DND-41 (cell line): ENCODE measurements around the gene ST8SIA3.

ENCODE experiments used
- ATAC-seq: fragments of 200-7000 bp; cut with Tn5 transposase; 3 replicates; pipeline ENCODE4 v1.9.1; 2021; ENCODE audit warnings: low read depth; ENCODE audit not compliant: insufficient read depth
- DNase-seq: peaks from one replicate; pipeline ENCODE4 v3.0.0-alpha.2; 2020
- H2AFZ ChIP-seq: 2 replicates; pipeline ENCODE4 v1.6.0; 2012; ENCODE audit warnings: low read depth, low read length
- H3K27ac ChIP-seq: 2 replicates; pipeline ENCODE4 v1.5.1; 2012; ENCODE audit warnings: low read length, inconsistent platforms
- H3K27me3 ChIP-seq: fragments of 200-600 bp; sonication (generic); 2 replicates; pipeline ENCODE4 v1.6.0; 2012; ENCODE audit warnings: low read length, mild to moderate bottlenecking, inconsistent platforms; ENCODE audit not compliant: insufficient read depth, poor library complexity
- H3K36me3 ChIP-seq: 2 replicates; pipeline ENCODE4 v1.5.1; 2012; ENCODE audit warnings: low read length, inconsistent platforms; ENCODE audit not compliant: insufficient read depth
- H3K4me1 ChIP-seq: 2 replicates; pipeline ENCODE4 v1.5.1; 2012; ENCODE audit warnings: mild to moderate bottlenecking, low read length; ENCODE audit not compliant: insufficient read depth
- H3K4me2 ChIP-seq: 2 replicates; pipeline ENCODE4 v1.6.0; 2012; ENCODE audit warnings: mild to moderate bottlenecking, moderate library complexity, low read length, inconsistent platforms; ENCODE audit not compliant: insufficient read depth
- H3K4me3 ChIP-seq, 2 experiments: fragments of 200-600 bp in 1 of 2; shearing (Covaris generic) in 1 of 2; 2 replicates each; pipeline ENCODE4 v1.5.1; 2012 to 2016; ENCODE audit warnings: inconsistent platforms in 2 of 2, low read length in 2 of 2, mild to moderate bottlenecking in 2 of 2, low read depth in 1 of 2, moderate library complexity in 1 of 2
- H3K79me2 ChIP-seq: 2 replicates; pipeline ENCODE4 v1.6.0; 2012; ENCODE audit warnings: low read length, inconsistent platforms; ENCODE audit not compliant: insufficient read depth
- H3K9ac ChIP-seq: 2 replicates; pipeline ENCODE4 v1.6.0; 2012; ENCODE audit warnings: low read depth, mild to moderate bottlenecking, inconsistent platforms, low read length, moderate library complexity
- H3K9me3 ChIP-seq: 2 replicates; pipeline ENCODE4 v1.5.1; 2012; ENCODE audit warnings: low read length, moderate library complexity, mild to moderate bottlenecking, inconsistent platforms; ENCODE audit not compliant: insufficient read depth, severe bottlenecking
- H4K20me1 ChIP-seq: 2 replicates; pipeline ENCODE4 v1.6.0; 2012; ENCODE audit warnings: low read length; ENCODE audit not compliant: insufficient read depth
- EZH2 ChIP-seq: IDR thresholded peaks from 3 replicates; pipeline ENCODE4 v1.6.1; 2012; ENCODE audit warnings: borderline replicate concordance, low read depth, mild to moderate bottlenecking, moderate library complexity, low read length, inconsistent platforms; ENCODE audit not compliant: severe bottlenecking
- TF ChIP-seq, protein P1 (sequence below): IDR thresholded peaks from 2 replicates; pipeline ENCODE4 v1.5.1; 2012; ENCODE audit warnings: borderline replicate concordance, low read length, moderate library complexity, mild to moderate bottlenecking; ENCODE audit not compliant: poor library complexity, severe bottlenecking; ENCODE audit errors: extremely low read depth

Gene ST8SIA3

DNA sequence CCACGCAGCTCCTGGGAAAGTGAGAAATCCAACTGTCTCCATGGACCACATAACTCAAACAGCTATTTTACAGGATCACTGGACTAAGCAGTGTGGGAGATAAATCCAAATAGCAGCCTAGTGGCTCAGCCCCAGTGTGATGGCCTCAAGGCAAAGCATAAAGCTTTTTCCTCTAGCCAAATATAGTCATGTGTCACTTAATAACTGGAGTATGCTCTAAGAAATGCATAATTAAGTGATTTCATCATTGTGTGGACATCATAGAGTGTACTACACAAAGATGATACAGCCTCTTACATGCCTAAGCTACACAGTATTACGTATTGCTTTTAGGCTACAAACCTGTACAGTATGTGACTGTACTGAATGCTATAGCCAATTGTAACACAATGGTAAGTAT, 31.8 kb upstream of the ST8SIA3 start:
- no peak overlapping the region for H3K9ac ChIP-seq
- ATAC-seq (no peak), DNase-seq (no peak)
- no peaks in the 10 kb centered on the region for H4K20me1 ChIP-seq
- no peak overlapping the region for H3K4me3 ChIP-seq
- H2AFZ ChIP-seq = no peak overlapping the region
- TF ChIP-seq, protein P1, sequence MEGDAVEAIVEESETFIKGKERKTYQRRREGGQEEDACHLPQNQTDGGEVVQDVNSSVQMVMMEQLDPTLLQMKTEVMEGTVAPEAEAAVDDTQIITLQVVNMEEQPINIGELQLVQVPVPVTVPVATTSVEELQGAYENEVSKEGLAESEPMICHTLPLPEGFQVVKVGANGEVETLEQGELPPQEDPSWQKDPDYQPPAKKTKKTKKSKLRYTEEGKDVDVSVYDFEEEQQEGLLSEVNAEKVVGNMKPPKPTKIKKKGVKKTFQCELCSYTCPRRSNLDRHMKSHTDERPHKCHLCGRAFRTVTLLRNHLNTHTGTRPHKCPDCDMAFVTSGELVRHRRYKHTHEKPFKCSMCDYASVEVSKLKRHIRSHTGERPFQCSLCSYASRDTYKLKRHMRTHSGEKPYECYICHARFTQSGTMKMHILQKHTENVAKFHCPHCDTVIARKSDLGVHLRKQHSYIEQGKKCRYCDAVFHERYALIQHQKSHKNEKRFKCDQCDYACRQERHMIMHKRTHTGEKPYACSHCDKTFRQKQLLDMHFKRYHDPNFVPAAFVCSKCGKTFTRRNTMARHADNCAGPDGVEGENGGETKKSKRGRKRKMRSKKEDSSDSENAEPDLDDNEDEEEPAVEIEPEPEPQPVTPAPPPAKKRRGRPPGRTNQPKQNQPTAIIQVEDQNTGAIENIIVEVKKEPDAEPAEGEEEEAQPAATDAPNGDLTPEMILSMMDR = no peak
- no peak for TF ChIP-seq EZH2
- H3K9me3 ChIP-seq = no peaks in the 10 kb centered on the region
- H3K4me1 ChIP-seq = no peaks in the 10 kb centered on the region
- H3K36me3 ChIP-seq = no peaks in the 10 kb centered on the region
- H3K27me3 ChIP-seq = no peaks in the 10 kb centered on the region
- H3K27ac ChIP-seq = no peak overlapping the region
- no peaks in the 10 kb centered on the region for H3K79me2 ChIP-seq
- H3K4me2 ChIP-seq = no peak overlapping the region

DNA sequence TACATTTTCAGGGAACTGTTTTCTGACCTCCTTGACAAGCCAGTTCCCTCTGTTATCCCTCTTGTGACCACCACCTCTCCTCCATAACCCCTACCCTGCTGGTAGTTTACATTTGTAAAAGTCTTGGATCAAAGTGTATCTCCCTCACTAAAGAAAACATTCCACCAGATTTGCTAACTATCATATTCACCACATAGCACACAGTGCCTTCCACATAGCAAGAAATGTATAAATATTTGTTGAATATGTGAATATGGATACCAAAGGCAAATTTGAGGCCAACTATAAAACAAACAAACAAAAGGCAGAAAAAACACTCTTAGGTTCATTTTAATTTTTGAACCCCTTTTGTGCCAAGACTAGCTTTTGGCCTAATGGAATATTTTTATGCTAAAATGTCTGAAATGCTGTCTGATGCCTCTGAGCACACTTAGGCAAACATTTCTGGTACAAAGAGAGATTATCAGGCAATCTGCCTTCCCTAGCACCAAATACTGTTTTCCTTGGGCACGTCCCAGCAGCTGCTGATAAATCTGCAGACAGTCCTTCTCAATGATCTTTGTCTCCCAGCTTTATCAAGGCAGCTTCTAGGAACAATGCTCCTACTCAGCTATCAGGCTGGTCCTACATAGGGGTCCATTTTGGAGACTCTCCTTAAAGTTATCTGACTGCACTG, 26.7 kb upstream of the ST8SIA3 start:
- no peak overlapping the region for H3K4me3 ChIP-seq
- H3K4me2 ChIP-seq = no peak overlapping the region
- no peaks in the 10 kb centered on the region for H3K79me2 ChIP-seq
- no peaks in the 10 kb centered on the region for H3K9me3 ChIP-seq
- no peak for DNase-seq
- no peak for ATAC-seq
- no peaks in the 10 kb centered on the region for H4K20me1 ChIP-seq
- no peak overlapping the region for H2AFZ ChIP-seq
- no peaks in the 10 kb centered on the region for H3K36me3 ChIP-seq
- no peaks in the 10 kb centered on the region for H3K4me1 ChIP-seq
- no peak overlapping the region for H3K9ac ChIP-seq
- no peak overlapping the region for H3K27ac ChIP-seq
- no peak for TF ChIP-seq EZH2
- TF ChIP-seq, protein P1 = no peak
- H3K27me3 ChIP-seq = no peaks in the 10 kb centered on the region

DNA sequence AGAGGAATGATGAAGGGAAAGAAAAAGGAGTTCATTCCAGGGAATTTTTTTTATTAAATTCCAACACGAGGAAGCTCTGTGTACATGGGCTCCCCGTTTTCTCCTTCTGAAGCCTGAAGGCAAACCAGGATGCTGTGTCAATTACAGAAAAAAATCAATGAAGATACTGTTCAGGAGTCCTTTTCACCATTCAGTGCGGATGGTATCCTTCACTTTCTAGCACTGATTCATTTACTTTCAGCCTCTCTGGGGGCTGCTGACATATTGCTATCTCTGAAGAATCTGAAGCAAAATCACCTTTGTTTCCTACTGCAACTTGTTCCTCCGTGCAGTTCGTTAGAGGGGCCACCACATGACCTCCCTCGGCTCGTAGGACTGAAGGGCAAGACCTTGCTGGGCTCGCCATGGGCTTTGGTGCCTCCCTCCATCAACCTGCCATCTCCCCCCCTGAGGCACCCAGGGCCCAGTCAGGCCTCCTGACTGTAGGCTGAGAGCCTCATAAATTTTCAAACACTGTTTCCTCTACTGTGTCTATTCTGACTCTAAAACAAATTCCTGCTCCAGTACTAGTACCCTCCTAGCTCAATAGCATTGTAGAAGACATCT, 25.5 kb upstream of the ST8SIA3 start:
- H3K9me3 ChIP-seq = no peaks in the 10 kb centered on the region
- no peaks in the 10 kb centered on the region for H3K79me2 ChIP-seq
- no peak overlapping the region for H3K4me2 ChIP-seq

More for the DNA sequence above, 25.5 kb upstream of the ST8SIA3 start:
- Histone ChIP-seq H3K27me3 (no peaks in the 10 kb centered on the region), H3K4me1 (no peaks in the 10 kb centered on the region), H2AFZ (no peak overlapping the region), H3K9ac (no peak overlapping the region), H4K20me1 (no peaks in the 10 kb centered on the region), H3K27ac (no peak overlapping the region), H3K36me3 (no peaks in the 10 kb centered on the region), H3K4me3 (no peak overlapping the region)
- ATAC-seq = no peak
- TF ChIP-seq, protein P1 = no peak
- TF ChIP-seq EZH2 = no peak
- DNase-seq = no peak
